Measurements from ENCODE around the gene GAB2. TPM values are rescaled to one million over a fixed set of nuclear protein-coding genes. Genes with fewer than 3 reads are reported as not detected.

GAB2 gene
- total RNA-seq, 4 donors from 2014 or later = 22.5 to 32.8 (median 30.1) TPM

DNA sequence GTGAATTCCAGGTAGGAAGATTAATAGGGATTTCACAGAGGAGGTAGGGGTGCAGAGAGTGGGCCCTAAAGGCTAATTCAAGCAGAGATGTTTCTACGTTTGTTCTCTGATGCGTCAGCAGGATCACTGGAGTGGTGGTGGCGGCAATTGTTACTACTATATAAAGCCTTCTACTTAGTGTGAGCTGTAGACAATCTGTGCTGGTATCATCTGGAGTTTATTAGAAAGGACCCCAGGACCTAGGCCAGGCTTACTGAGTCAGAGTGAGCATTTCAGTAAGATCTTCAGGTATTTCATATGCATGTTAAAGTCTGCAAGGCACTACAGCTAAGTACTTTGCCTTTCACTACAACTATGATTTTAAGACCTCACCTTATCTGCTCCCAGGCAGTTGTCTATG is 169.4 kb downstream of the GAB2 start:
- no peak for DNase-seq (ENCODE audit: low spot score in 2 of 2)
- WGBS, 2 donors = 91 to 93% methylated on average over 3 of the region's 3 CpGs

DNA sequence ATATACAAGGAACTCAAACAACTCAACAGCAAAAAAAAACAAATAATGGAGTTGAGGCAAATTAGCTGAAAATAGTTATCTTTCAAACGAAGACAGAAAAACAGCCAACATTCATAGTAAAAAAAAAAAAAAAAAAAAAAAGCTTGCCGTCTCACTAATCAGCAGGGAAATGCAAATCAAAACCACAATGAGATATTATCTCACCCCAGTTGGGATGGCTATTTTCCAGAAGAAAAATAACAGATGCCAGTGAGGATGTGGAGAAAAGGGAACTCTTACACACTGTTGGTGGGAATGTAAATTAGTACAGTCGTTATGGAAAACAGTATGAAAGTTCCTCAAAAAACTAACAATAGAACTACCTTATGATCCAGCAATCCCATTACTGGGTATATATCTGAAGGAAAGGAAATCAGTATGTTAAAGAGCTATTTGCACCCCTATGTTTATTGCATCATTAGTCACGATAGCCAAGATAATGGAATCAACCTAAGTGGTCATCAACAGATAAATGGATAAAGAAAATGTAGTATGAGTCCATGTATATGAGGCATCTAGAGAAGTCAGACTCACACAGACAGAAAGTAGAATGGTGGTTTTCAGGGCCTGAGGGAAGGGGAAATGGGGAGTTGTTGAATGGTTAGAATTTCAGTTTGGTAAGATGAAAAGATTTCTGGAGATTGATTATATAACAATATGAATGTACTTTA is 172.9 kb downstream of the GAB2 start:
- H3K4me3 ChIP-seq (ENCODE audit: low read depth, poor library complexity, severe bottlenecking) = no peak overlapping the region
- intact Hi-C loops (cut with DNase I; ENCODE audit: low total_unique reads) = loop anchor here (5.0 kb wide), 1 partner anchor 1862 kb away; the partner anchor contains the start of genes GVQW3 and THAP12
- 27 to 33% methylated on average over 4 of the region's 4 CpGs for WGBS, 2 donors
- TF ChIP-seq POLR2A (IDR thresholded peaks at IDR 0.05) = no peak
- TF ChIP-seq, protein P1, sequence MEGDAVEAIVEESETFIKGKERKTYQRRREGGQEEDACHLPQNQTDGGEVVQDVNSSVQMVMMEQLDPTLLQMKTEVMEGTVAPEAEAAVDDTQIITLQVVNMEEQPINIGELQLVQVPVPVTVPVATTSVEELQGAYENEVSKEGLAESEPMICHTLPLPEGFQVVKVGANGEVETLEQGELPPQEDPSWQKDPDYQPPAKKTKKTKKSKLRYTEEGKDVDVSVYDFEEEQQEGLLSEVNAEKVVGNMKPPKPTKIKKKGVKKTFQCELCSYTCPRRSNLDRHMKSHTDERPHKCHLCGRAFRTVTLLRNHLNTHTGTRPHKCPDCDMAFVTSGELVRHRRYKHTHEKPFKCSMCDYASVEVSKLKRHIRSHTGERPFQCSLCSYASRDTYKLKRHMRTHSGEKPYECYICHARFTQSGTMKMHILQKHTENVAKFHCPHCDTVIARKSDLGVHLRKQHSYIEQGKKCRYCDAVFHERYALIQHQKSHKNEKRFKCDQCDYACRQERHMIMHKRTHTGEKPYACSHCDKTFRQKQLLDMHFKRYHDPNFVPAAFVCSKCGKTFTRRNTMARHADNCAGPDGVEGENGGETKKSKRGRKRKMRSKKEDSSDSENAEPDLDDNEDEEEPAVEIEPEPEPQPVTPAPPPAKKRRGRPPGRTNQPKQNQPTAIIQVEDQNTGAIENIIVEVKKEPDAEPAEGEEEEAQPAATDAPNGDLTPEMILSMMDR (IDR thresholded peaks at IDR 0.05) = no peak
- no peak for DNase-seq (ENCODE audit: low spot score in 2 of 2)

More for the DNA sequence above, 169.4 kb downstream of the GAB2 start:
- intact Hi-C loops (cut with DNase I; ENCODE audit: low total_unique reads) = loop anchor here (5.0 kb wide), 1 partner anchor 1866 kb away; the partner anchor contains the start of genes GVQW3 and THAP12
- no peak overlapping the region for H3K4me3 ChIP-seq (ENCODE audit: low read depth, poor library complexity, severe bottlenecking)
- no peak for TF ChIP-seq POLR2A (IDR thresholded peaks at IDR 0.05)
- TF ChIP-seq, protein P1 (IDR thresholded peaks at IDR 0.05) = no peak

DNA sequence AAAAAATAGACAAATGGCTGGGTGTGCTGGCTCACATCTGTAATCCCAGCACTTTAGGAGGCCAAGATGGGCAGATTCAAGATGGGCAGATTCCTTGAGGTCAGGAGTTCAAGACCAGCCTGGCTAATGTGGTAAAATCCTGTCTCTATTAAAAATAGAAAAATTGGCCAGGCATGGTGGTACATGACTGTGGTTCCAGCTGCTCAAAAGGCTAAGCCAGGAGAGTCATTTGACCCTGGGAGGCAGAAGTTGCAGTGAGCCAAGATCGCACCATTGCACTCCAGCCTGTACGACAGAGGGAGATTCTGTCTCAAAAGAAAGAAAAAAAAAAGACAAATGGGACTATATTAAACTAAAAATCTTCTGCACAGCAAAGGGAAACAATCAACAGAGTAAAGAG is 173.5 kb downstream of the GAB2 start:
- no peak for DNase-seq (ENCODE audit: low spot score in 2 of 2)
- intact Hi-C loops (cut with DNase I; ENCODE audit: low total_unique reads) = no loop called here
- H3K4me3 ChIP-seq (ENCODE audit: low read depth, poor library complexity, severe bottlenecking) = no peak overlapping the region
- TF ChIP-seq POLR2A (IDR thresholded peaks at IDR 0.05) = no peak
- TF ChIP-seq, protein P1 (IDR thresholded peaks at IDR 0.05) = no peak
- 56 to 68% methylated on average over 2 of the region's 2 CpGs for WGBS, 2 donors

DNA sequence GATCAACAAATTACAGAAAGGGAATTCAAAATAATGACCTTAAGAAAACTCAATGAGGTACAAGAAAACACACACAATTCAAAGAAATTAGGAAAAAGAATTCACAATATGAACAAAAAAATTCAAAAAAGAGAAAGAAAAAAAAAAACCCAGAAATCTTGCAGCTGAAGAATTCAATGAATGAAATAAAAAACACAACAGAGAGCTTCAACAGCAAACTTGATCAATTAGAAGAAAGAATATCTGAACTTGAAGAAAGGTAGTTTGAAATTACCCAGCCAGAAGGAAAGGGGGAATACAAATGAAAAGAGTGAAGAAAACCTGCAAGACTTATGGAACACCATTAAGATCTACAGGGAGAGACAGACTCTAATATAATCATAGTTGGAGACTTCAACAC is 176.1 kb downstream of the GAB2 start:
- intact Hi-C loops (cut with DNase I; ENCODE audit: low total_unique reads) = no loop called here
- H3K4me3 ChIP-seq (ENCODE audit: low read depth, poor library complexity, severe bottlenecking) = no peak overlapping the region
- no peak for TF ChIP-seq POLR2A (IDR thresholded peaks at IDR 0.05)
- TF ChIP-seq, protein P1 (IDR thresholded peaks at IDR 0.05) = no peak
- no peak for DNase-seq (ENCODE audit: low spot score in 2 of 2)

DNA sequence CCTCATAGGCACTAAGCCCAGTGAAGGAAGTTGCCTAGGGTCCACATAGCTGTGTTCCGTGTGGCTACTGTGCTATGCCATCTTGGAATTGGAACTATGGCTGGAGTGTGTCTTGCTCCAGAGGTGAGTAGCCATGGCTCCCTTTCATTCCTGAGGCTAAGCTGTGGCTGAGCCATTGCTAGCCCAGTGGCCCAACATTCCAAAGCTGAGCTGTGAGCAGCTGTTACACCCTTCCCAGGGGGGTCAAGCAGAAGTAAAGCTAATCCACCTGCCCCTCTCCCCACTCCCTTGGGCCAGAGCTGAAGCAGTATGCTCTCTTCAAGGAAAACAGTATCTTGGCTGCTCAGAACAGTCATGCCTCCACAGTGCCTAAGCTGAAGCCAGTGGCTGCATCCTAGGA is 177.8 kb downstream of the GAB2 start:
- 92 to 100% methylated on average over 1 of the region's 1 CpG for WGBS, 2 donors
- intact Hi-C loops (cut with DNase I; ENCODE audit: low total_unique reads) = no loop called here
- no peak overlapping the region for H3K4me3 ChIP-seq (ENCODE audit: low read depth, poor library complexity, severe bottlenecking)
- no peak for DNase-seq (ENCODE audit: low spot score in 2 of 2)
- TF ChIP-seq POLR2A (IDR thresholded peaks at IDR 0.05) = no peak
- TF ChIP-seq, protein P1 (IDR thresholded peaks at IDR 0.05) = no peak

All from lower leg skin (tissue), 4 donors.